Neural cell (in vitro differentiated cells): ENCODE measurements around the gene AFF3.

Experiments
- CTCF ChIP-seq: fragments of 450-650 bp; IDR thresholded peaks from 2 replicates; pipeline ENCODE4 v1.5.1; 2014; ENCODE audit warnings: antibody characterized with exemption, mild to moderate bottlenecking, moderate library complexity; ENCODE audit not compliant: poor library complexity, severe bottlenecking
- EP300 ChIP-seq: fragments of 450-650 bp; conservative IDR thresholded peaks from 2 replicates; pipeline ENCODE4 v1.6.1; 2014; ENCODE audit warnings: antibody characterized with exemption, mild to moderate bottlenecking, moderate library complexity; ENCODE audit not compliant: poor library complexity, severe bottlenecking
- EZH2 ChIP-seq: fragments of 200-600, 300-800 bp; shearing (Covaris generic), sonication (generic); IDR thresholded peaks from 2 replicates; pipeline ENCODE4 v1.6.1; 2014; ENCODE audit warnings: antibody characterized with exemption, low read length, borderline replicate concordance, mild to moderate bottlenecking; ENCODE audit not compliant: insufficient read depth, poor library complexity, severe bottlenecking
- MXI1 ChIP-seq: fragments of 450-650 bp; conservative IDR thresholded peaks from 2 replicates; pipeline ENCODE4 v1.6.1; 2014; ENCODE audit warnings: antibody characterized with exemption, mild to moderate bottlenecking; ENCODE audit not compliant: poor library complexity, severe bottlenecking
- POLR2AphosphoS5 ChIP-seq: IDR thresholded peaks from 2 replicates; pipeline ENCODE4 v1.6.1; 2012
- RAD21 ChIP-seq: fragments of 450-650 bp; conservative IDR thresholded peaks from 2 replicates; pipeline ENCODE4 v1.6.1; 2014; ENCODE audit warnings: antibody characterized with exemption, mild to moderate bottlenecking, moderate library complexity
- REST ChIP-seq: IDR thresholded peaks from 2 replicates; pipeline ENCODE4 v1.6.1; 2012; ENCODE audit warnings: borderline replicate concordance
- SMC3 ChIP-seq: fragments of 450-650 bp; conservative IDR thresholded peaks from 2 replicates; pipeline ENCODE4 v1.6.1; 2014; ENCODE audit warnings: antibody characterized with exemption, mild to moderate bottlenecking, moderate library complexity; ENCODE audit not compliant: poor library complexity
- TAF1 ChIP-seq: IDR thresholded peaks from 2 replicates; pipeline ENCODE4 v1.6.1; 2012; ENCODE audit warnings: low read depth

- TF ChIP-seq CTCF (no peak), POLR2AphosphoS5 (no peak), EP300 (no peak), EZH2 (no peak), TAF1 (no peak), RAD21 (no peak), REST (no peak), MXI1 (no peak), SMC3 (no peak)
These were observed 547.0 kb downstream of the AFF3 start for GRCh38 chr2:99595373-99595772.
